ENCODE data around the gene DCUN1D2.

DCUN1D2 gene

DNA sequence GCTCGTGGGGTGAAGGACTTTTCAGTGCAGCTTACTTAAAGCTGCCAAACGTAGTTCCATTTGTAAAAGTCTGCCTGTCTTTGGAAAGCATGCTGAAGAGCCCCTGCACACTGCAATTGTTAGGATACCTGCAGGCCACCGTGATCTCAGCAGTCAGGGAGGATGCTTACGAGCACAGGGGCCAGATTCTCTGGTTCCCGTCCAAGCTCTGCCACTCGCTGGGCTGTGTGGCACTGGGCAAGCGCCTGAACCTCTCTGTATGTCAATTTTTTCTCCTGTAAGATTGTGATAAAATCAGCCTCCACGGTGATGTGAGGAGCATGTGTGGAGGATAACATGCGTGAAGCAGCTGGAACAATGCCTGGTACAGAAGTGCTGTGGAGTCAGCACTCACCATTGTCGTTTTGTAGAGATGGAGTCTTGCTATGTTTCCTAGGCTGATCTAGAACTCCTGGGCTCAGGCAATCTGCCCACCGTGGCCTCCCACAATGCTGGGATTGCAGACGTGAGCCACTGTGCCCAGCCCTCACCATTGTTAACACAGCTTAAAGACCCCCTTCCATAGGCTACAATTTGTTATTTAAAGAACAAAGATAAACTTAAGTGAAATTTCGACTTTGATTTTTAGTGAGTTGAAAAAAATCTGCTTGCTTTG is 40.7 kb downstream of the DCUN1D2 start:
- peak overlapping the region; percentile 94 for H3K4me2 ChIP-seq
- H3K9me3 ChIP-seq: no peaks in the 10 kb centered on the region
- TF ChIP-seq Cebpa-rat (IDR thresholded peaks at IDR 0.05): no peak
- H3K4me1 ChIP-seq: peaks cover 94% of the 10 kb centered on the region
- no peaks in the 10 kb centered on the region for H4K20me1 ChIP-seq
- H3K27me3 ChIP-seq: no peaks in the 10 kb centered on the region
- H3K27ac ChIP-seq: peak overlapping the region; percentile 97
- H3K36me3 ChIP-seq: peaks cover 9% of the 10 kb centered on the region
- peak overlapping the region; percentile 65 for H3K4me3 ChIP-seq
- peak overlapping the region; percentile 80 for H3K9ac ChIP-seq

DNA sequence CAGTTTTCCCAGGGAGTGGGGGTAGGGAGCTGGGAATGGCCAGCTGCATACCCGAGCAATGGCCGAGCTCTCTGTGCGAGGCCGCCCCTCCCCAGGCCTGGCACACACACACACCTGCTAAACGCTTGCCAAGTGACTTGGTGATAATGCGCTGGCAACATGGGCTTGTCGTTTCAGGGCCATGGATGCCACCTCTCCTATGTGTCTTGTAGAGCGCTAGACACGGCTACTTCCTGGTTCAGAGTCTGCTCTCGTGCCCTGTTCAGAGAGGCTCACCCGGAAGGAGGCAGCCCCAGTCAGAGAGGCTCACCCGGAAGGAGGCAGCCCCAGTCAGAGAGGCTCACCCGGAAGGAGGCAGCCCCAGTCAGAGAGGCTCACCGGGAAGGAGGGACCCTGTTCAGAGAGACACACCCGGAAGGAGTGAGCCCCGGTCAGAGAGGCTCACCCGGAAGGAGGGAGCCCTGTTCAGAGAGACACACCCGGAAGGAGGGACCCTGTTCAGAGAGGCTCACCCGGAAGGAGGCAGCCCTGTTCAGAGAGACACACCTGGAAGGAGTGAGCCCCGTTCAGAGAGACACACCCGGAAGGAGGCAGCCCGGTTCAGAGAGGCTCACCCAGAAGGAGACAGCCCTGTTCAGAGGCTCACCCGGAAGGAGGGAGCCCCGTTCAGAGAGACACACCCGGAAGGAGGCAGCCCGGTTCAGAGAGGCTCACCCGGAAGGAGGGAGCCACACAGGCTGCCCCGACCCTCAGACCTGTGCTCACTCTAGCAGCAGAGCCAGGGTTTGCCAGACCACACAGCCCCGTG is 41.4 kb downstream of the DCUN1D2 start:
- TF ChIP-seq Cebpa-rat (IDR thresholded peaks at IDR 0.05): no peak
- peak overlapping the region; percentile 97 for H3K27ac ChIP-seq
- H3K4me1 ChIP-seq: peaks cover 95% of the 10 kb centered on the region
- H3K4me2 ChIP-seq: peak overlapping the region; percentile 94
- peak overlapping the region; percentile 80 for H3K9ac ChIP-seq
- peaks cover 7% of the 10 kb centered on the region; the same call in 1 of the 2 replicates for H3K36me3 ChIP-seq
- no peaks in the 10 kb centered on the region for H3K27me3 ChIP-seq
- no peaks in the 10 kb centered on the region for H3K9me3 ChIP-seq
- H4K20me1 ChIP-seq: no peaks in the 10 kb centered on the region
- peak overlapping the region; percentile 65 for H3K4me3 ChIP-seq

DNA sequence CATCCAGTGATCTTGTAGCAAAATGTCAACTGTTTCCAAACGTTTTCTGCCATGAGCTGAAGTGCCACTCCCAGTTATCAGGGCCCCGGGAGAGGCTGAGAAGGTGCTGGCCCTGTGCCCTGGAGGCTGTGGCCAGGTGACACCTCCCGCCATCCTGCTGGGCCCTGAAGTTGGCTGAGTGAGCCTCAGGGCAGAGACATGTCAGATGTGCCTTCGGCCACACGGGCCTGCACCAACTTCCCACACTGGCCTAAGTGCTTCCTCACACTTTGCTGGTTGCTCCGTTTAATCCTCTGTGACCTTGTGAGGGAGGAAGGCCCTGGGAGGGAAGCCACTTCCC is 42.0 kb downstream of the DCUN1D2 start:
- Histone ChIP-seq H3K4me2 (peak overlapping the region; percentile 94), H4K20me1 (no peaks in the 10 kb centered on the region), H3K27me3 (no peaks in the 10 kb centered on the region), H3K27ac (peak overlapping the region; percentile 97), H3K9me3 (no peaks in the 10 kb centered on the region), H3K4me3 (peak overlapping the region; percentile 65), H3K9ac (peak overlapping the region; percentile 80), H3K4me1 (peaks cover 95% of the 10 kb centered on the region), H3K36me3 (peaks cover 7% of the 10 kb centered on the region; the same call in 1 of the 2 replicates)
- no peak for TF ChIP-seq Cebpa-rat (IDR thresholded peaks at IDR 0.05)

DNA sequence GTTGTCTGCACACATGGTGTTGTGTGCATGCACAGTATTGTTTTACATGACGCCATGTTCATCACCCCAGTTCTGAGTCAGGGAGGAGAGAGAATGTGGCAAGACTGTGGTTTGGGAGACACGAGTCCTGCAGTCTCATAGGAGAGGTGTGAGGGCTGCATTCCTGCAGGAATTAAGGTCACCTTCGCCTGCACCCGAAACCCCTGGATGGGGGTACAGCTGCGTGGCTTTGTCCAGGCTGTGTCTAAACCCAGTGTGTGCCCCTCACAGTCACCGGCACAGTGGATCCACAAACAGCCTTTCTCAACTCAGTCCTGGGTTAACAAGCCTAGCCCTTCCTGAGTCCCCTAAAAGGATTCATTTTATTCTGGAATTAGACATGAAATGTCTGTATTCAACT is 42.9 kb downstream of the DCUN1D2 start:
- peak overlapping the region; percentile 97 for H3K27ac ChIP-seq

DNA sequence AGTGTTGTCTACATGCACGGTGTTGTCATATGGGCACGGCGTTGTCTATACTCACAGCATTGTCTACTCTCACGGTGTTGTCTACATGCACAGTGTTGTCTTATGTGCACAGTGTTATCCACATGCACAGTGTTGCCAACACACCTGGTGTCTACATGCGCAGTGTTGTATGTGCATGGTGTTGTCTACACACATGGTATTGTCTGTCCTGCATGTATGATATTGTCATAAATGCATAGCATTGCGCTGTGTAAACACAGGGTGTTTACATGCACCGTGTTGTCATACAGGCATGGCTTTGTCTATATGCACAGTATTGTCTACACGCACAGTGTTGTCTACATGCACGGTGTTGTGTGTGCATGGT is 44.0 kb downstream of the DCUN1D2 start:
- no peak for TF ChIP-seq Cebpa-rat (IDR thresholded peaks at IDR 0.05)
- Histone ChIP-seq H3K36me3 (no peaks in the 10 kb centered on the region), H3K4me1 (peaks cover 80% of the 10 kb centered on the region), H3K9ac (no peak overlapping the region), H3K27me3 (no peaks in the 10 kb centered on the region), H4K20me1 (no peaks in the 10 kb centered on the region), H3K9me3 (no peaks in the 10 kb centered on the region), H3K4me2 (peak overlapping the region; percentile 78), H3K4me3 (no peak overlapping the region), H3K27ac (peak overlapping the region; percentile 78)

More for the DNA sequence above, 42.9 kb downstream of the DCUN1D2 start:
- Histone ChIP-seq H3K9me3 (no peaks in the 10 kb centered on the region), H3K27me3 (no peaks in the 10 kb centered on the region), H4K20me1 (no peaks in the 10 kb centered on the region), H3K36me3 (no peaks in the 10 kb centered on the region), H3K9ac (peak overlapping the region; percentile 22; the same call in 1 of the 2 replicates), H3K4me1 (peaks cover 91% of the 10 kb centered on the region), H3K4me2 (peak overlapping the region; percentile 94), H3K4me3 (no peak overlapping the region)
- TF ChIP-seq Cebpa-rat (IDR thresholded peaks at IDR 0.05): no peak

DNA sequence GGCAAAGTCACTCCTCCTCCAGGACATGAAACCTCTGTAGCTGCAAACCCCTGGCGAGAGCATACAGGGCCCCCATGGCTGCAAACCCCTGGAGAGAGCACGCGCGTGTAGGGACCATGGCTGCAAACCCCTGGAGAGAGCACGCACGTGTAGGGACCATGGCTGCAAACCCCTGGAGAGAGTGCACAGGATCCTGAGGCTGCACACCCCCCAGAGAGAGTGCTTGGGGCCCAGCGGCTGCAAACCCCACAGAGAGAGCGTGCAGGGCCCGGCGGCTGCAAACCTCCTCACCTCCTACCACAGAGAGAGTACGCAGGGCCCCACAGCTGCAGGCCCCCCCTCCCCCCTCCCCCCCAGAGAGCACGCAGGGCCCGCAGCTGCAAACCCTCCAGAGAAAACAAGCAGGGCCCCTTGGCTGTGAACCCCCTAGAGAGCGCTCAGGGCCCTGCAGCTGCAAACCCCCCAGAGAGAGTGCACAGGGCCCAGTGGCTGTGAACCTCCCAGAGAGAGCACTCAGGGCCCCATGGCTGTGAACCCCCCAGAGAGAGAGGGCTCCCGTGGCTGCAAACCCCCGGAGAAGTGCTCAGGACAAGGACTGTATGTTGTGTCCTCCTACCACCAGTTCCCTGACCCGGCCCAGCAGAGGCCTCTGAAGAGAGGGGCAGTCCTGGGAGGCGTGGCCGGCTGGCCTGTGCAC is 44.6 kb downstream of the DCUN1D2 start:
- Histone ChIP-seq H3K9ac (peak overlapping the region; percentile 74), H3K4me2 (peak overlapping the region; percentile 94), H3K4me3 (peak overlapping the region; percentile 45; the same call in 1 of the 2 replicates), H3K27ac (peak overlapping the region; percentile 93), H3K27me3 (no peaks in the 10 kb centered on the region), H4K20me1 (no peaks in the 10 kb centered on the region), H3K4me1 (peaks cover 75% of the 10 kb centered on the region), H3K36me3 (no peaks in the 10 kb centered on the region), H3K9me3 (no peaks in the 10 kb centered on the region)
- TF ChIP-seq Cebpa-rat (IDR thresholded peaks at IDR 0.05): no peak

DNA sequence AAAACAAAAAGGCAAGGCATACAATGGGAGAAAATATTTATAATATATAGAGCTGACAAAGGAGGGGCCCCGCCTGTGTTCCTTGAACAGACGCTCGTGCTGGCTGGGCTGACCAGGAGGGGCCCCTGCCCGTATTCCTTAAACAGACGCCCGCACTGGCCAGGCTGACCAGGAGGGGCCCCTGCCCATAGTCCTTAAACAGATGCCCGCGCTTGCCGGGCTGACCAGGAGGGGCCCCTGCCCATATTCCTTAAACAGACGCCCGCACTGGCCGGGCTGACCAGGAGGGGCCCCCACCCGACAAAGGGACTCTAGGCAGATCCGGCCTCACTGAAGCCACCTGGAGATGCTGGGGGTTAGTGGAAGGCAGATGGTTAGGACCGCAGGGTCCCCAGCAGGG is 46.5 kb downstream of the DCUN1D2 start:
- Histone ChIP-seq H3K27me3 (no peaks in the 10 kb centered on the region), H3K27ac (peak overlapping the region; percentile 93), H3K36me3 (no peaks in the 10 kb centered on the region), H4K20me1 (no peaks in the 10 kb centered on the region), H3K4me3 (no peak overlapping the region), H3K4me2 (peak overlapping the region; percentile 94), H3K4me1 (peaks cover 59% of the 10 kb centered on the region), H3K9ac (no peak overlapping the region; the same call in 1 of the 2 replicates), H3K9me3 (no peaks in the 10 kb centered on the region)
- no peak for TF ChIP-seq Cebpa-rat (IDR thresholded peaks at IDR 0.05)

DNA sequence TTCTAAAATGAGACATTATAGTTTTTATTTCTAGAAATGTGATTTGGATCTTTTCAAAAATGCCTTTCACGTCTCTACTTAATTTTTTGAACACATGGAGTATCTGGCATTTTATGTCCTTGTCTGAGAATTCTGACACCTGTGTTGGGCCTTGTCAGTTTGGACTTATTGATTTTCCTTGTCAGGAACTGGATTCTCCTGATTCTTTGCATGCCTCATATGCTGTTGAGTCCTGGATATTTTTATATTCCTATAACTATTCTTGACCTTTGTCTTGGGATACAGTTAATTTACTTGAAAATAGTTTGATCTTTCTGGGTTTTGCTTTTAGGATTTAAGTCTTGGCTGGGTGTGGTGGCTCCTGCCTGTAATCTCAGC is 47.5 kb downstream of the DCUN1D2 start:
- Histone ChIP-seq H3K36me3 (no peaks in the 10 kb centered on the region), H3K27me3 (no peaks in the 10 kb centered on the region), H3K4me1 (peaks cover 49% of the 10 kb centered on the region), H4K20me1 (no peaks in the 10 kb centered on the region), H3K4me2 (no peak overlapping the region; the same call in 1 of the 2 replicates), H3K9ac (no peak overlapping the region), H3K27ac (no peak overlapping the region), H3K9me3 (no peaks in the 10 kb centered on the region), H3K4me3 (no peak overlapping the region)
- TF ChIP-seq Cebpa-rat (IDR thresholded peaks at IDR 0.05): no peak

DNA sequence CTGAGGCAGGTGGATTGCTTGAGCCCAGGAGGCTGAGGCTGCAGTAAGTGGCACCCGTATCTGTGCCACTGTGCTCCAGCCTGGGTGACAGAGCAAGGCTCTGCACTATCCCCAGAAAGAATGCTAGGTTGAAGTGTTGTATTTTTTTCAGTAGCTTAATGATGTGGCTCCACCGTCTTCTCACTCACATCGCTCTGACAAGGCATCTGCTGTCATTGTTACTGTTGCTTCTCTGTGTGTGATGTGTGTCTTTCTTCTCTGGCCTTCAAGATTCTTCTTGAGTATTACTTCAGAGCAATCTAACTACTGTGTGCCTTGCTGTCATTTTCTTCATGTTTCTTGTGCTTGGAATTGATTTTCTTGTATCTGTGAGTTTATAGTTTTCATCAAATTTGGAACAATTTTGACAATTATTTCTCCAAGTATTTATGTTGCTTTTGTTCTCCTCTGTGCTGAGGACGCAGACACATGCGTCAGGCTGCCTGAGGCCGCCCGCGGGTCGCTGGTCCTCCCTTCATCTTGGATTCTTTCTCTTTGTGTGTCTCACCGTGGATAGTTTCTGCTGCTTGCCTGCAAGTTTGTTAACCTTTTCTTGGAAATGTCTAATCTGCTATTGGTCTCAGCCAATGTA is 48.0 kb downstream of the DCUN1D2 start:
- Histone ChIP-seq H3K36me3 (no peaks in the 10 kb centered on the region), H3K4me3 (no peak overlapping the region), H3K27me3 (no peaks in the 10 kb centered on the region), H3K9me3 (no peaks in the 10 kb centered on the region), H3K9ac (no peak overlapping the region), H3K4me1 (peaks cover 44% of the 10 kb centered on the region), H3K27ac (no peak overlapping the region), H3K4me2 (no peak overlapping the region), H4K20me1 (no peaks in the 10 kb centered on the region)
- no peak for TF ChIP-seq Cebpa-rat (IDR thresholded peaks at IDR 0.05)
